GM13976 (cell line): ENCODE data around the gene PBX1.
A peak's percentile ranks its signal among the peaks of the same experiment; 100 is the strongest.

Experiments
- DNase-seq: peaks from one replicate; pipeline ENCODE4 v3.0.0; 2012; ENCODE audit warnings: low spot score
- CTCF ChIP-seq: IDR thresholded peaks from 2 replicates; pipeline ENCODE4 v1.5.1; 2012; ENCODE audit warnings: borderline replicate concordance, mild to moderate bottlenecking; ENCODE audit not compliant: insufficient read depth; ENCODE audit errors: extremely low read depth, missing control alignments, control extremely low read depth
- in situ Hi-C: fragments of 300-500 bp; cut with MboI; formaldehyde crosslinking; loops from one replicate; pipeline ENCODE4 v1.12.0; 2022; ENCODE audit warnings: low sequenced_read_pairs, mixed read lengths, inconsistent platforms; ENCODE audit not compliant: unreplicated experiment

The PBX1 gene

GRCh38 chr1:164558461-164559341 lies at the start of gene PBX1:
Gene PBX1, plus strand, starts transcription at chr1:164559184.
- in situ Hi-C loops = no loop called here
- DNase-seq = peak; percentile 88
- TF ChIP-seq CTCF = no peak

- in situ Hi-C loops = no loop called here
- no peak for TF ChIP-seq CTCF
- DNase-seq = no peak
Measured at GRCh38 chr1:164510435-164510834, 48.5 kb upstream of the PBX1 start.

- DNase-seq = no peak
- in situ Hi-C loops = no loop called here
Measured at GRCh38 chr1:164511001-164511705, 47.8 kb upstream of the PBX1 start.

GRCh38 chr1:164515231-164515630 lies 43.8 kb upstream of the PBX1 start:
- no peak for TF ChIP-seq CTCF
- DNase-seq = no peak
- in situ Hi-C loops = no loop called here

More at GRCh38 chr1:164511001-164511705, 47.8 kb upstream of the PBX1 start:
- no peak for TF ChIP-seq CTCF

GRCh38 chr1:164515711-164516331 lies 43.2 kb upstream of the PBX1 start:
- in situ Hi-C loops = no loop called here
- no peak for TF ChIP-seq CTCF
- no peak for DNase-seq

GRCh38 chr1:164516591-164516990 lies 42.4 kb upstream of the PBX1 start:
- DNase-seq = no peak
- TF ChIP-seq CTCF = no peak
- in situ Hi-C loops = no loop called here
